H1 (cell line): ENCODE results near the gene POU5F1. TPM values are rescaled to one million over a fixed set of nuclear protein-coding genes. Genes with fewer than 3 reads are reported as not detected.

Source experiments
- CTCF ChIA-PET: fragments of 300-600 bp; sonication (Branson Sonifier 250); formaldehyde crosslinking; loops from one replicate; lab custom pipeline; 2021; ENCODE audit not compliant: partially characterized antibody; lab: Charles Lee
- POLR2A ChIA-PET: fragments of 300-600 bp; sonication (Branson Sonifier 250); formaldehyde crosslinking; loops from one replicate; lab custom pipeline; 2021; ENCODE audit warnings: inconsistent platforms; ENCODE audit not compliant: partially characterized antibody; lab: Charles Lee
- DNase-seq, 2 experiments: peaks; one replicate each; pipeline versions ENCODE4 v3.0.0 to v3.0.0-alpha.2; 2010 to 2022; ENCODE audit warnings: low spot score in 2 of 2, low read depth in 1 of 2, mixed read lengths in 1 of 2
- FAIRE-seq: peaks from 2 replicates; lab custom pipeline; 2011; peaks lifted over from hg19 to GRCh38; lab: Jason Lieb, UNC
- H2AFZ ChIP-seq: 2 replicates; pipeline ENCODE4 v1.8.1; 2012; ENCODE audit warnings: low read length, inconsistent platforms
- H2AK5ac ChIP-seq: 2 replicates; pipeline ENCODE4 v1.6.1; 2013; ENCODE audit warnings: low read depth, low read length
- H2BK120ac ChIP-seq: replicated peaks from 2 replicates; pipeline ENCODE3; 2013; ENCODE audit warnings: low read depth, low read length, inconsistent platforms
- H2BK12ac ChIP-seq: 2 replicates; pipeline ENCODE4 v1.6.1; 2013; ENCODE audit warnings: low read depth, low read length
- H2BK15ac ChIP-seq: 2 replicates; pipeline ENCODE4 v1.6.1; 2013; ENCODE audit warnings: low read length
- H2BK20ac ChIP-seq: 2 replicates; pipeline ENCODE4 v1.6.1; 2013; ENCODE audit warnings: low read length
- H2BK5ac ChIP-seq: 2 replicates; pipeline ENCODE4 v1.6.1; 2013; ENCODE audit warnings: low read depth, low read length
- H3K14ac ChIP-seq: 2 replicates; pipeline ENCODE4 v1.6.1; 2013; ENCODE audit warnings: inconsistent platforms; ENCODE audit not compliant: insufficient read length
- H3K18ac ChIP-seq: 2 replicates; pipeline ENCODE4 v1.6.1; 2013; ENCODE audit warnings: low read length; ENCODE audit errors: extremely low read depth
- H3K23ac ChIP-seq: 2 replicates; pipeline ENCODE4 v1.6.1; 2013; ENCODE audit warnings: inconsistent platforms; ENCODE audit not compliant: insufficient read length
- H3K23me2 ChIP-seq: 2 replicates; pipeline ENCODE4 v1.6.1; 2013; ENCODE audit warnings: low read depth, low read length
- H3K27ac ChIP-seq: 2 replicates; pipeline ENCODE4 v1.6.1; 2011; ENCODE audit warnings: low read depth, low read length, inconsistent platforms
- H3K27me3 ChIP-seq, 4 experiments: replicated peaks in 1 of 4; 1 replicate in 1 of 4; 2 replicates in 3 of 4; pipeline versions ENCODE4 v1.6.1 to v1.8.1; 2011 to 2013; ENCODE audit warnings: low read length in 3 of 4, mild to moderate bottlenecking in 3 of 4, inconsistent platforms in 2 of 4, mixed read lengths in 2 of 4, moderate library complexity in 1 of 4; ENCODE audit not compliant: control insufficient read depth in 3 of 4, insufficient read depth in 3 of 4; ENCODE audit errors: extremely low read depth in 1 of 4
- H3K36me3 ChIP-seq, 4 experiments: 2 replicates each; pipeline versions ENCODE4 v1.6.1 to v1.8.1; 2011 to 2013; ENCODE audit warnings: mild to moderate bottlenecking in 4 of 4, low read length in 3 of 4, moderate library complexity in 2 of 4, control low read depth in 1 of 4, inconsistent platforms in 1 of 4; ENCODE audit not compliant: insufficient read depth in 4 of 4, control insufficient read depth in 2 of 4
- H3K4ac ChIP-seq: replicated peaks from 2 replicates; pipeline ENCODE3; 2013; ENCODE audit warnings: low read length, low read depth, mixed read lengths, inconsistent platforms; ENCODE audit not compliant: insufficient read length
- H3K4me1 ChIP-seq, 4 experiments: replicated peaks in 1 of 4; 1 replicate in 1 of 4; 2 replicates in 3 of 4; pipeline versions ENCODE4 v1.6.1 to v1.8.1; 2011 to 2013; ENCODE audit warnings: low read length in 3 of 4, inconsistent platforms in 2 of 4, mixed read lengths in 1 of 4; ENCODE audit not compliant: insufficient read depth in 4 of 4, control insufficient read depth in 3 of 4
- H3K4me2 ChIP-seq, 2 experiments: 2 replicates each; pipeline versions ENCODE4 v1.6.1 to v1.8.1; 2011 to 2013; ENCODE audit warnings: low read depth in 2 of 2, low read length in 2 of 2, control low read depth in 1 of 2, inconsistent platforms in 1 of 2, mild to moderate bottlenecking in 1 of 2; ENCODE audit not compliant: insufficient read depth in 1 of 2
- H3K4me3 ChIP-seq, 4 experiments: fragments of 200-600, 300-600 bp in 1 of 4; sonication (generic), shearing (Covaris generic), sonication (Bioruptor Twin) in 1 of 4; 2 replicates each; pipeline versions ENCODE4 v1.5.1 to v1.8.1; 2011 to 2016; ENCODE audit warnings: low read length in 4 of 4, low read depth in 3 of 4, control low read depth in 2 of 4, inconsistent platforms in 2 of 4, mild to moderate bottlenecking in 2 of 4, mixed read lengths in 1 of 4, moderate library complexity in 1 of 4; ENCODE audit not compliant: insufficient read depth in 2 of 4; ENCODE audit errors: extremely low read depth in 1 of 4
- H3K56ac ChIP-seq: replicated peaks from 2 replicates; pipeline ENCODE3; 2013; ENCODE audit warnings: low read depth, mild to moderate bottlenecking, mixed read lengths, low read length, inconsistent platforms; ENCODE audit not compliant: insufficient read length
- H3K79me1 ChIP-seq: 2 replicates; pipeline ENCODE4 v1.6.1; 2013; ENCODE audit warnings: low read depth, low read length, control low read depth
- H3K79me2 ChIP-seq, 2 experiments: 2 replicates each; pipeline versions ENCODE4 v1.6.1 to v1.8.1; 2012 to 2013; ENCODE audit warnings: low read length in 2 of 2, mild to moderate bottlenecking in 2 of 2, inconsistent platforms in 1 of 2; ENCODE audit not compliant: insufficient read depth in 2 of 2, control insufficient read depth in 1 of 2
- H3K9ac ChIP-seq, 4 experiments: replicated peaks in 1 of 4; 1 replicate in 1 of 4; 2 replicates in 3 of 4; pipeline versions ENCODE4 v1.6.1 to v1.8.1; 2011 to 2013; ENCODE audit warnings: low read depth in 3 of 4, low read length in 3 of 4, control low read depth in 2 of 4, mild to moderate bottlenecking in 2 of 4, moderate library complexity in 2 of 4, inconsistent platforms in 1 of 4; ENCODE audit errors: extremely low read depth in 1 of 4
- H3K9me3 ChIP-seq, 2 experiments: 2 replicates each; pipeline versions ENCODE4 v1.6.1 to v1.8.1; 2012 to 2013; ENCODE audit warnings: mild to moderate bottlenecking in 2 of 2, moderate library complexity in 2 of 2, control low read depth in 1 of 2, inconsistent platforms in 1 of 2, low read depth in 1 of 2, low read length in 1 of 2, mixed read lengths in 1 of 2; ENCODE audit not compliant: insufficient read depth in 2 of 2
- H4K20me1 ChIP-seq, 2 experiments: replicated peaks in 1 of 2; 2 replicates each; pipeline versions ENCODE3 to v1.8.1; 2011 to 2013; ENCODE audit warnings: inconsistent platforms in 2 of 2, low read length in 2 of 2, mild to moderate bottlenecking in 1 of 2; ENCODE audit not compliant: insufficient read depth in 2 of 2, control insufficient read depth in 1 of 2
- H4K5ac ChIP-seq: 2 replicates; pipeline ENCODE4 v1.6.1; 2013; ENCODE audit warnings: low read length, low read depth, mixed read lengths, inconsistent platforms; ENCODE audit not compliant: insufficient read length
- H4K8ac ChIP-seq: 2 replicates; pipeline ENCODE4 v1.8.0; 2013; ENCODE audit warnings: mild to moderate bottlenecking, moderate library complexity, low read length, inconsistent platforms; ENCODE audit not compliant: insufficient read depth; ENCODE audit errors: extremely low read depth
- H4K91ac ChIP-seq: replicated peaks from 2 replicates; pipeline ENCODE3; 2013; ENCODE audit warnings: low read length, mixed read lengths, inconsistent platforms; ENCODE audit not compliant: insufficient read length
- CTCF ChIP-seq, 3 experiments: IDR thresholded peaks; 1 replicate in 2 of 3; 2 replicates in 1 of 3; pipeline versions ENCODE4 v1.5.1 to v1.6.1; 2011; ENCODE audit warnings: low read length in 3 of 3, mild to moderate bottlenecking in 3 of 3, inconsistent platforms in 2 of 3, low read depth in 1 of 3, moderate library complexity in 1 of 3; ENCODE audit not compliant: insufficient read depth in 1 of 3; ENCODE audit errors: control extremely low read depth in 1 of 3
- EZH2 ChIP-seq: fragments of 200-600 bp; sonication (generic); IDR thresholded peaks from 2 replicates; pipeline ENCODE4 v1.7.1; 2012; ENCODE audit warnings: low read depth, mild to moderate bottlenecking, moderate library complexity, low read length, inconsistent platforms; ENCODE audit not compliant: severe bottlenecking
- KDM4A ChIP-seq: IDR thresholded peaks from one replicate; pipeline ENCODE4 v1.7.1; 2012; ENCODE audit warnings: low read depth, mild to moderate bottlenecking, moderate library complexity, low read length, inconsistent platforms; ENCODE audit not compliant: severe bottlenecking
- ZNF274 ChIP-seq: IDR thresholded peaks from 2 replicates; pipeline ENCODE4 v1.7.0; 2012; ENCODE audit warnings: low read length, borderline replicate concordance; ENCODE audit errors: extremely low read depth
- WGBS, 2 experiments: shearing (Covaris generic) in 1 of 2; methylation state at CpG; one replicate each; pipeline versions ENCODE4 v1.1.6 to v1.1.7; 2013 to 2015; ENCODE audit warnings: low lambda C conversion rate in 2 of 2, mixed read lengths in 2 of 2, inconsistent platforms in 1 of 2, low coverage in 1 of 2, missing lambda C conversion rate in 1 of 2; ENCODE audit not compliant: insufficient replicate concordance in 2 of 2, insufficient coverage in 1 of 2, insufficient read length in 1 of 2; ENCODE audit errors: extremely low coverage in 1 of 2, missing lambda C conversion rate in 1 of 2; 5-methylcytosine and 5-hydroxymethylcytosine counted together
- polyA plus RNA-seq, 7 experiments: library from polyadenylated mRNA; depleted of rRNA in 3 of 7; stranded (reverse) in 5 of 7; unstranded in 2 of 7; fragments of >200 nt in 5 of 7; fragments of 200-250 nt in 2 of 7; gene quantifications; 1 replicate in 5 of 7; 2 replicates in 1 of 7; 4 replicates in 1 of 7; pipeline versions ENCODE4 v1.2.1 to v1.2.3, GENCODE V29; 2011 to 2013; ENCODE audit warnings: missing spikeins in 2 of 7, mixed read lengths in 2 of 7
- total RNA-seq: library from RNA; stranded (reverse); fragmentation: NEBNext Ultra II Directional; extraction: Animal tissue kit (Norgen Biotek cat#: 25700); gene quantifications from 2 replicates; pipeline ENCODE4 v1.2.1, GENCODE V29; 2021

Gene POU5F1
- total and polyA plus RNA-seq, 2 of the 8 experiments (the other 6 are each of a cell fraction or from before 2014, with no cell fraction given): 2,437 to 2,526 TPM

GRCh38 chr6:31210741-31211532, 40.5 kb upstream of the POU5F1 start:
- H3K79me1 ChIP-seq: no peaks in the 10 kb centered on the region
- no peak overlapping the region for H2BK12ac ChIP-seq
- WGBS, 2 experiments: 72% methylated on average over 5 of the region's 5 CpGs; no CpG with 5 or more reads in 1 of the 2 experiments
- H3K27me3 ChIP-seq: no peaks in the 10 kb centered on the region
- no peak overlapping the region for H3K18ac ChIP-seq
- no peak overlapping the region for H2AFZ ChIP-seq
- no peaks in the 10 kb centered on the region for H3K23me2 ChIP-seq
- DNase-seq: no peak
- no peaks in the 10 kb centered on the region for H3K79me2 ChIP-seq
- no peaks in the 10 kb centered on the region for H3K9me3 ChIP-seq
- no peaks in the 10 kb centered on the region for H3K36me3 ChIP-seq
- H3K4me1 ChIP-seq: peaks cover 0 to 4% (median 4%) of the 10 kb centered on the region in 4 experiments; a peak in 3 of 7 replicates
- no peak overlapping the region for H3K4ac ChIP-seq
- no peak overlapping the region for H3K27ac ChIP-seq
- H4K8ac ChIP-seq: no peak overlapping the region
- ChIA-PET CTCF (interaction anchor here (0.6 to 2.5 kb wide), 17 partner anchors 11 to 928 kb away, joined by 3 to 12 read pairs (median 4); no protein-coding TSS in a partner anchor), POLR2A (interaction anchor here (0.6 to 2.5 kb wide), 5 partner anchors 36 to 489 kb away, joined by 3 to 6 read pairs (median 4); no protein-coding TSS in a partner anchor)
- H3K23ac ChIP-seq: no peak overlapping the region
- H4K5ac ChIP-seq: no peak overlapping the region
- no peak overlapping the region for H2AK5ac ChIP-seq
- H2BK15ac ChIP-seq: no peak overlapping the region
- H4K20me1 ChIP-seq: no peaks in the 10 kb centered on the region
- TF ChIP-seq CTCF (IDR thresholded peaks at IDR 0.05; ENCODE audit: control extremely low read depth in 1 of 3, insufficient read depth in 1 of 3, low read depth in 1 of 3, low read length in 3 of 3) (no peak), ZNF274 (no peak), KDM4A (no peak), EZH2 (no peak)
- H3K14ac ChIP-seq: no peak overlapping the region
- no peak overlapping the region for H3K56ac ChIP-seq
- no peak overlapping the region for H2BK20ac ChIP-seq
- no peak overlapping the region for H3K4me3 ChIP-seq
- FAIRE-seq: no peak
- H2BK120ac ChIP-seq: no peak overlapping the region
- no peak overlapping the region for H3K9ac ChIP-seq
- no peak overlapping the region for H4K91ac ChIP-seq
- 0 out of 4 replicates have a peak overlapping the region, but pooled peaks of 1 of the 2 experiments have one; percentile 1 for H3K4me2 ChIP-seq
- no peak overlapping the region for H2BK5ac ChIP-seq
